ENCODE data around the gene GATA3.

Gene GATA3

GRCh38 chr10:8056871-8057331 lies 2.4 kb downstream of the GATA3 start:
- Histone ChIP-seq H3K4me3 (replicated peaks; ENCODE audit: insufficient read depth, low read length) (no peak overlapping the region), H3K27me3 (ENCODE audit: insufficient read depth, poor library complexity, severe bottlenecking) (peaks cover 16% of the 10 kb centered on the region), H3K27ac (replicated peaks) (no peak overlapping the region)
- DNase-seq (ENCODE audit: low read depth in 1 of 2, low spot score in 1 of 2), result no peak
- TF ChIP-seq SPI1 (IDR thresholded peaks at IDR 0.05; ENCODE audit: borderline replicate concordance, low read depth) (no peak), CTCF (IDR thresholded peaks at IDR 0.05; ENCODE audit: insufficient read depth, low read length) (no peak), POLR2AphosphoS5 (IDR thresholded peaks at IDR 0.05; ENCODE audit: low read depth) (no peak), GABPA (IDR thresholded peaks at IDR 0.05; ENCODE audit: low read depth) (no peak), REST (IDR thresholded peaks at IDR 0.05; ENCODE audit: insufficient replicate concordance, low read depth) (no peak)

GRCh38 chr10:8057636-8058273 lies 3.3 kb downstream of the GATA3 start:
- TF ChIP-seq POLR2AphosphoS5 (IDR thresholded peaks at IDR 0.05; ENCODE audit: low read depth) (no peak), REST (IDR thresholded peaks at IDR 0.05; ENCODE audit: insufficient replicate concordance, low read depth) (no peak)
- DNase-seq (ENCODE audit: low read depth in 1 of 2, low spot score in 1 of 2), result no peak
- H3K4me3 ChIP-seq (replicated peaks; ENCODE audit: insufficient read depth, low read length), result no peak overlapping the region
- peaks cover 12% of the 10 kb centered on the region for H3K27me3 ChIP-seq (ENCODE audit: insufficient read depth, poor library complexity, severe bottlenecking)
- H3K27ac ChIP-seq (replicated peaks), result no peak overlapping the region

- no peak for DNase-seq (ENCODE audit: low read depth in 1 of 2, low spot score in 1 of 2)
- Histone ChIP-seq H3K27ac (replicated peaks) (no peak overlapping the region), H3K27me3 (ENCODE audit: insufficient read depth, poor library complexity, severe bottlenecking) (peaks cover 8% of the 10 kb centered on the region), H3K4me3 (replicated peaks; ENCODE audit: insufficient read depth, low read length) (no peak overlapping the region)
- TF ChIP-seq REST (IDR thresholded peaks at IDR 0.05; ENCODE audit: insufficient replicate concordance, low read depth), result no peak
Observed at GRCh38 chr10:8058274-8059111, 4.0 kb downstream of the GATA3 start.

Measured in HL-60 (cell line).